Bronchial epithelial cell (primary cell): ENCODE measurements around the gene AFTPH. TPM values are rescaled to one million over a fixed set of nuclear protein-coding genes. Genes with fewer than 3 reads are reported as not detected.

Experiments used
- DNase-seq: peaks from one replicate; pipeline ENCODE4 v3.0.0-alpha.2; 2010; ENCODE audit warnings: low read depth
- FAIRE-seq: peaks from 2 replicates; lab custom pipeline; 2011; peaks lifted over from hg19 to GRCh38; lab: Jason Lieb, UNC
- H3K27me3 ChIP-seq: 2 replicates; pipeline ENCODE4 v1.5.1; 2011; ENCODE audit warnings: low read length; ENCODE audit not compliant: control insufficient read depth, insufficient read depth
- H3K36me3 ChIP-seq: 2 replicates; pipeline ENCODE4 v1.5.1; 2011; ENCODE audit warnings: low read length; ENCODE audit not compliant: control insufficient read depth, insufficient read depth
- H3K4me3 ChIP-seq: 2 replicates; pipeline ENCODE4 v1.5.1; 2011; ENCODE audit warnings: mild to moderate bottlenecking, low read depth, low read length, control low read depth
- total RNA-seq: library from RNA; depleted of rRNA; stranded (reverse); fragments of >200 nt; gene quantifications from 2 replicates; pipeline ENCODE4 v1.2.1, GENCODE V29; 2014
- TF ChIP-seq, protein P1 (sequence below): IDR thresholded peaks from 2 replicates; pipeline ENCODE4 v1.5.1; 2011; ENCODE audit warnings: mild to moderate bottlenecking, moderate library complexity, low read length, control low read depth, inconsistent platforms; ENCODE audit not compliant: insufficient read depth, severe bottlenecking

AFTPH gene
- total RNA-seq, 1 donor from 2014 or later, result 56.3 TPM

DNA sequence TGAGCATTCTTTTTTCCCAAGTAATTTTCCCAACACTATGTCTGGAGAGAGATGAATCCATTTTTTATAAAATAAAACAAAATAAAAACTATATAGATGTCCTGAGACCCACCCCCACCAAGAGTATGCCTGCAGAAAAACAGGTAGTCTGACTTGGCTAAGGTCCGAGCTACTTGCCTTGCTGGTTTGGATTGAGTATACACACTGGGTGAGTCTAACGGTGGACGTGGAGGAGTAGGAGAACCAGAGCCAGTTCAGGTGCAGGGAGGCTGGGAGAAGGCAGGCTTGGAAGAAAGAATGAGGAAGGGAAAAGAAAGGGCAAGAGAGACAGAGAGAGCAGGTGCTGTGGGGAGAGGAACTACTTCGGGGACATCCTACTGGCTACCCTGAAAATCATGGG is 21.3 kb upstream of the AFTPH start:
- TF ChIP-seq, protein P1, sequence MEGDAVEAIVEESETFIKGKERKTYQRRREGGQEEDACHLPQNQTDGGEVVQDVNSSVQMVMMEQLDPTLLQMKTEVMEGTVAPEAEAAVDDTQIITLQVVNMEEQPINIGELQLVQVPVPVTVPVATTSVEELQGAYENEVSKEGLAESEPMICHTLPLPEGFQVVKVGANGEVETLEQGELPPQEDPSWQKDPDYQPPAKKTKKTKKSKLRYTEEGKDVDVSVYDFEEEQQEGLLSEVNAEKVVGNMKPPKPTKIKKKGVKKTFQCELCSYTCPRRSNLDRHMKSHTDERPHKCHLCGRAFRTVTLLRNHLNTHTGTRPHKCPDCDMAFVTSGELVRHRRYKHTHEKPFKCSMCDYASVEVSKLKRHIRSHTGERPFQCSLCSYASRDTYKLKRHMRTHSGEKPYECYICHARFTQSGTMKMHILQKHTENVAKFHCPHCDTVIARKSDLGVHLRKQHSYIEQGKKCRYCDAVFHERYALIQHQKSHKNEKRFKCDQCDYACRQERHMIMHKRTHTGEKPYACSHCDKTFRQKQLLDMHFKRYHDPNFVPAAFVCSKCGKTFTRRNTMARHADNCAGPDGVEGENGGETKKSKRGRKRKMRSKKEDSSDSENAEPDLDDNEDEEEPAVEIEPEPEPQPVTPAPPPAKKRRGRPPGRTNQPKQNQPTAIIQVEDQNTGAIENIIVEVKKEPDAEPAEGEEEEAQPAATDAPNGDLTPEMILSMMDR, result no peak
- H3K27me3 ChIP-seq, result peaks cover 2% of the 10 kb centered on the region
- H3K36me3 ChIP-seq, result no peaks in the 10 kb centered on the region
- FAIRE-seq (no peak), DNase-seq (no peak)
- no peak overlapping the region for H3K4me3 ChIP-seq

DNA sequence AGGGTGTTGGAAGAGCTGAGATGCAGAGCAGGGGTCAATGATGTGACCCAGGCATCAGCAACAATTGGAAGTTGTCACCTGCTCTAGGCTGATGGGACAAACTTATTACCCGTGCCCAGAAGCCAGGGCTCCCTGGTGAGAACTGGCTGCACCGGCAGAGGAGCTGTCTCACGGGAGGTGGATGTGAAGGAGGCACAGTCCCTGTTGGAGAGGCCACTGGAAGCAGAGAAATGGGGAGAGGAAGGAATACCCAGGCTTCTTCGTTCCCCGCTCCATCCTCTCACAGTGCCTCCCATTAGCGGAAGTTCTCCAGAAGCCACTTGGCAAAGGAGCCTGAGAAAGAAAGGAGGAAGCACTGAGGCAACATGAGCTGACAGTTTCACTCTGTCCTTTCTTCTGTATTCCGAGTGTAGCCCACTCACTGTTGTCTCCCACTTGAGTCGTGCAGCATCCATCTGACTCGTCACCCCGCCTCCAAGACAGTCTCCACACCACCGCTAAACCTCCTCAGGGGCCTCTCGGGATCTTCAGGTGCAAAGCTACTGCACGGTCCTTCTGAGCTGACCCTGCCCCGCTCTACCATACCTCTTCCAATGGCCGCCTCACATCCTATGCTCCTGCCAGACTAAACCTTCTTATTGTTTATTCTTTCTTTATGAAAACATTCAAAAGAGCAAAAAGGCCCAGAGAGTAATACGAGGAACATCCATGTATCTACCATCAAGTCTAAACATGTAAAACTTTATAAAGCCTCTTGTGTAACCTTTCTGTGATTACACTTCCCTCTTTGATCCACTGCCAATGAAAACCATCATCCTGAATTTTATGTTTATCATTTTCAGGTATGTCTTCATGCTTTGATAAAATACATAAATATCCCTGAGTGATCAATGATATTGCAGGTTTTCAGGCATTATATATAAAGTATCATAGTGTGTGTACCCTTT is 19.1 kb upstream of the AFTPH start:
- no peaks in the 10 kb centered on the region for H3K36me3 ChIP-seq
- peak; percentile 72 for DNase-seq
- no peak overlapping the region for H3K4me3 ChIP-seq
- no peaks in the 10 kb centered on the region for H3K27me3 ChIP-seq
- no peak for FAIRE-seq
- TF ChIP-seq, protein P1, result no peak

DNA sequence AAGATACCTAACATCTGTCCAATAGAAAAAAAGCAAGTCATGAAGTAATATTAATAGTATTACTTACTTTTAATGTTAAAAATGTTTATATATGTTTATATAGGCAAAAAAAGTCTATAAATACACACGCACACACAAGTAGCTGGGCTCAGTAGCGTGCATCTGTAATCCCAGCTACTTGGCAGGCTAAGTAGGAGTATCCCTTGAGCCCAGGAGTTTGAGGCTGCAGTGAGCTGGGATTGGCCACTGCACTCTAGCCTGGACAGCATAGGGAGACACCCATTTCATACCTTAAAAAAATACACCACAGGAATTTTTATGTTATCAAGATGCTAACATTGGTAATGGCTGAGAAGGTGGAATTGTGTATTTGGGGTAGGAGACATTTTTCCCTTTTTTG is 17.4 kb upstream of the AFTPH start:
- FAIRE-seq (no peak), DNase-seq (no peak)
- no peaks in the 10 kb centered on the region for H3K36me3 ChIP-seq
- TF ChIP-seq, protein P1, result no peak
- no peaks in the 10 kb centered on the region for H3K27me3 ChIP-seq
- no peak overlapping the region for H3K4me3 ChIP-seq

DNA sequence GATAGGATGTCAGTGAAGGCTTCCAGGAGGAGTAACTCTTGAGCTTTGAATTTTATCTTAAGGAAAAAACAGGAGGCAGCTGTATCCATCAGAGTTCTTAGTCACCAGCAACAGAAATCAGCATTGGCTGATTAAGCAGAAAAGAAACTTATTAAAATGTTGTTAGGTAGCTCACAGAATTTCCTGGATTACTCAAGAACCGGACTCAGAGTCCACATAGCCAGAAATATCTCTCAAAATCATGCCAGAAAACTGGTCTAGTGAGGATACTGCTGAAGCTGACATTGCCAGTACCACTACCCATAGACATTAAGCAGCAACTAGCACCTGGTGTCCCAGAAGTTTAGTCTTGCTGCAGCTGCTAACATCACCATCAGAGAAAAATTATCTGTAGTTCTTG is 10.1 kb upstream of the AFTPH start:
- TF ChIP-seq, protein P1, result no peak
- FAIRE-seq (no peak), DNase-seq (peak; percentile 65)
- H3K4me3 ChIP-seq, result no peak overlapping the region
- H3K27me3 ChIP-seq, result peaks cover 2% of the 10 kb centered on the region
- no peaks in the 10 kb centered on the region for H3K36me3 ChIP-seq

DNA sequence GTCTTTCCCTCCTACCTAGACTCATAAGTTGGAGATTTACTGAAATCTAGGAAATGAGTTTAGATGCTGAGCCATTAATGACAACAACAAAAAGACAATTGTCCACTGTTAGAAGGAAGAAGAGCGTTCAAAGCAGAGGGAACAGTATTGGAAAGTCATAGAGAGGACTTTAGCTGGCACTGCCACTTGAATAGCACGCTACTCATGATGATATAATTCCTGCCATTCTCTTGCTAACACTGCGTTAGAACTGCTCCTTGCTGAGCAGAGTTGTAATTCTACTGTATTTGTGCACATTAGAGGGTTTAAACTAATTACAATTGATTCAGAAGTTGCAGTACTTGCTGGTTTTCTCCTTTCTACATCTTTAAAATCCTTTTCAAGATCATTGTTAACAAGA is 9.0 kb upstream of the AFTPH start:
- no peaks in the 10 kb centered on the region for H3K36me3 ChIP-seq
- TF ChIP-seq, protein P1, result no peak
- DNase-seq (no peak), FAIRE-seq (no peak)
- no peak overlapping the region for H3K4me3 ChIP-seq
- peaks cover 2% of the 10 kb centered on the region for H3K27me3 ChIP-seq
